C4-2B (cell line): ENCODE data around the gene MIAT.

Experiments
- ZFX ChIP-seq: fragments of 450-650 bp; IDR thresholded peaks from 2 replicates; pipeline ENCODE4 v1.6.1; 2017
- TF ChIP-seq, protein P1 (sequence below): fragments of 450-650 bp; conservative IDR thresholded peaks from 2 replicates; pipeline ENCODE4 v1.5.1; 2017; ENCODE audit warnings: mild to moderate bottlenecking

DNA sequence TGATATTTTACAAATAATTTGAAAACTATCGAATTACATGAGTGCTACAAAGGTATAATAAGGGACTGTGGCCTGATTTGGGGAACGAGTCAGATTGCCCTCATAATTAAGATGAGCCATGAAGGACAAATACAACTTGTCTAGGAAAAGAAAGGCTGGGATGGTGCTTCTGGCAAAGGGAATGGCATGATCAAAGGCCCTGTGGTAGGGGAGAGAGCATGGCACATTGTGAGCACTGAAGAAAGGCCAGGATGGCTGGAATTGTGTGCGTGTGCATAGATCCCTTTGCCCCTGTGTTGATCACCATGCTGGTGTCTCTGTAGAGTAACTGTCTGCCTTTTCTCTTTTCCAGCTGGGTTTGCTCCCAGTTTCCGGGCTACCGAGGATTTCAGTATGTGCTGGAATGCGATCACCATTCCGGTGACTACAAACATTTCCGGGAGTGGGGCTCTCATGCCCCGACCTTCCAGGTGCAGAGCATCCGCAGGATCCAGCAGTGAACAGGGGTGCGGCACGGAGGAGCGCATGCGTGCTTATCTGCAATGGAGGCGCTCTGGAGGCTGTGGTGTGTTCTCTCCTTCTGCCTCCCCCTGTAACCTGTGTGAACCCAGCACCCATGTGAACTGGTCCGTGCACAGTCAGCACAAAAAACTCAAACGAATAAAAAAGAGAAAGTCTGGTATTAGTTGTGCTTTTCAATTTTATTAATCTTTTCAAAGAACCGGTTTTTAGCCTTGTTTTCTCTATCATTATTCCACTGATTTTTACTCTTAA lies 27.2 kb upstream of the MIAT start:
- TF ChIP-seq, protein P1, sequence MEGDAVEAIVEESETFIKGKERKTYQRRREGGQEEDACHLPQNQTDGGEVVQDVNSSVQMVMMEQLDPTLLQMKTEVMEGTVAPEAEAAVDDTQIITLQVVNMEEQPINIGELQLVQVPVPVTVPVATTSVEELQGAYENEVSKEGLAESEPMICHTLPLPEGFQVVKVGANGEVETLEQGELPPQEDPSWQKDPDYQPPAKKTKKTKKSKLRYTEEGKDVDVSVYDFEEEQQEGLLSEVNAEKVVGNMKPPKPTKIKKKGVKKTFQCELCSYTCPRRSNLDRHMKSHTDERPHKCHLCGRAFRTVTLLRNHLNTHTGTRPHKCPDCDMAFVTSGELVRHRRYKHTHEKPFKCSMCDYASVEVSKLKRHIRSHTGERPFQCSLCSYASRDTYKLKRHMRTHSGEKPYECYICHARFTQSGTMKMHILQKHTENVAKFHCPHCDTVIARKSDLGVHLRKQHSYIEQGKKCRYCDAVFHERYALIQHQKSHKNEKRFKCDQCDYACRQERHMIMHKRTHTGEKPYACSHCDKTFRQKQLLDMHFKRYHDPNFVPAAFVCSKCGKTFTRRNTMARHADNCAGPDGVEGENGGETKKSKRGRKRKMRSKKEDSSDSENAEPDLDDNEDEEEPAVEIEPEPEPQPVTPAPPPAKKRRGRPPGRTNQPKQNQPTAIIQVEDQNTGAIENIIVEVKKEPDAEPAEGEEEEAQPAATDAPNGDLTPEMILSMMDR: no peak
- TF ChIP-seq ZFX: no peak
